ENCODE results near the gene FAHD1. TPM values are rescaled to one million over a fixed set of nuclear protein-coding genes. Genes with fewer than 3 reads are reported as not detected.

FAHD1 gene
- total RNA-seq, 2 experiments from 2014 or later, result 15.1 to 32.4 TPM

- ChIA-PET POLR2A (no interaction called here), CTCF (ENCODE audit: unreplicated experiment) (no interaction called here)
- intact Hi-C loops (cut with micrococcal nuclease; ENCODE audit: unreplicated experiment), result no loop called here
- H3K9me3 ChIP-seq (ENCODE audit: low read length), result no peaks in the 10 kb centered on the region
- H2AFZ ChIP-seq (ENCODE audit: low read length), result no peak overlapping the region
- no peaks in the 10 kb centered on the region for H4K20me1 ChIP-seq (ENCODE audit: insufficient read depth, low read length)
- peaks cover 4% of the 10 kb centered on the region for H3K4me1 ChIP-seq (ENCODE audit: insufficient read depth, low read length, poor library complexity, severe bottlenecking)
- TF ChIP-seq EZH2phosphoT487 (IDR thresholded peaks at IDR 0.05; ENCODE audit: borderline replicate concordance, low read depth, low read length) (no peak), CTCF (conservative IDR thresholded peaks at IDR 0.05; ENCODE audit: low read length) (no peak)
- H3K79me2 ChIP-seq (ENCODE audit: insufficient read depth, low read depth, low read length), result no peaks in the 10 kb centered on the region
- no peak for DNase-seq (ENCODE audit: low spot score)
- no TSS peak for BruUV-seq (replicated peaks)
- no peaks in the 10 kb centered on the region for H3K36me3 ChIP-seq (ENCODE audit: insufficient read depth, low read length)
- H3K4me2 ChIP-seq (ENCODE audit: low read length), result no peak overlapping the region
- no peak overlapping the region for H3K4me3 ChIP-seq (ENCODE audit: low read depth, low read length, poor library complexity, severe bottlenecking)
- no peak overlapping the region for H3K27ac ChIP-seq (ENCODE audit: low read depth, low read length, poor library complexity, severe bottlenecking)
- no peaks in the 10 kb centered on the region for H3K9me2 ChIP-seq (ENCODE audit: insufficient read depth, low read length)
Measured at GRCh38 chr16:1820946-1821290, 6.1 kb upstream of the FAHD1 start.

GRCh38 chr16:1821861-1822611, 5.0 kb upstream of the FAHD1 start:
- no peak overlapping the region for H3K27ac ChIP-seq (ENCODE audit: low read depth, low read length, poor library complexity, severe bottlenecking)
- intact Hi-C loops (cut with micrococcal nuclease; ENCODE audit: unreplicated experiment), result no loop called here
- CTCF ChIA-PET (ENCODE audit: unreplicated experiment), result interaction anchor here (0.6 kb wide), 1 partner anchor 107 kb away, joined by 3 read pairs; no protein-coding TSS in a partner anchor
- BruUV-seq (replicated peaks), result no TSS peak
- no peak overlapping the region for H3K4me3 ChIP-seq (ENCODE audit: low read depth, low read length, poor library complexity, severe bottlenecking)
- POLR2A ChIA-PET, result no interaction called here
- H3K9me3 ChIP-seq (ENCODE audit: low read length), result no peaks in the 10 kb centered on the region
- H3K79me2 ChIP-seq (ENCODE audit: insufficient read depth, low read depth, low read length), result no peaks in the 10 kb centered on the region
- H3K36me3 ChIP-seq (ENCODE audit: insufficient read depth, low read length), result no peaks in the 10 kb centered on the region
- H2AFZ ChIP-seq (ENCODE audit: low read length), result no peak overlapping the region
- H4K20me1 ChIP-seq (ENCODE audit: insufficient read depth, low read length), result no peaks in the 10 kb centered on the region
- TF ChIP-seq EZH2phosphoT487 (IDR thresholded peaks at IDR 0.05; ENCODE audit: borderline replicate concordance, low read depth, low read length), result no peak
- no peak for TF ChIP-seq CTCF (conservative IDR thresholded peaks at IDR 0.05; ENCODE audit: low read length)
- H3K4me2 ChIP-seq (ENCODE audit: low read length), result no peak overlapping the region
- no peak for DNase-seq (ENCODE audit: low spot score)
- H3K4me1 ChIP-seq (ENCODE audit: insufficient read depth, low read length, poor library complexity, severe bottlenecking), result peaks cover 4% of the 10 kb centered on the region
- H3K9me2 ChIP-seq (ENCODE audit: insufficient read depth, low read length), result no peaks in the 10 kb centered on the region

- no peaks in the 10 kb centered on the region for H3K9me2 ChIP-seq (ENCODE audit: insufficient read depth, low read length)
- no peak overlapping the region for H2AFZ ChIP-seq (ENCODE audit: low read length)
- H3K4me3 ChIP-seq (ENCODE audit: low read depth, low read length, poor library complexity, severe bottlenecking), result no peak overlapping the region
- H4K20me1 ChIP-seq (ENCODE audit: insufficient read depth, low read length), result no peaks in the 10 kb centered on the region
- ChIA-PET POLR2A (interaction anchor here (0.5 kb wide), 1 partner anchor 118 kb away, joined by 3 read pairs; no protein-coding TSS in a partner anchor), CTCF (ENCODE audit: unreplicated experiment) (interaction anchor here (0.6 kb wide), 1 partner anchor 106 kb away, joined by 3 read pairs; no protein-coding TSS in a partner anchor)
- TF ChIP-seq CTCF (conservative IDR thresholded peaks at IDR 0.05; ENCODE audit: low read length), result no peak
- TF ChIP-seq EZH2phosphoT487 (IDR thresholded peaks at IDR 0.05; ENCODE audit: borderline replicate concordance, low read depth, low read length), result no peak
- no peak for DNase-seq (ENCODE audit: low spot score)
- no peaks in the 10 kb centered on the region for H3K79me2 ChIP-seq (ENCODE audit: insufficient read depth, low read depth, low read length)
- no peaks in the 10 kb centered on the region for H3K36me3 ChIP-seq (ENCODE audit: insufficient read depth, low read length)
- H3K4me1 ChIP-seq (ENCODE audit: insufficient read depth, low read length, poor library complexity, severe bottlenecking), result peaks cover 9% of the 10 kb centered on the region
- BruUV-seq (replicated peaks), result no TSS peak
- intact Hi-C loops (cut with micrococcal nuclease; ENCODE audit: unreplicated experiment), result no loop called here
- no peak overlapping the region for H3K27ac ChIP-seq (ENCODE audit: low read depth, low read length, poor library complexity, severe bottlenecking)
- H3K9me3 ChIP-seq (ENCODE audit: low read length), result no peaks in the 10 kb centered on the region
- no peak overlapping the region for H3K4me2 ChIP-seq (ENCODE audit: low read length)
Measured at GRCh38 chr16:1822801-1823200, 4.2 kb upstream of the FAHD1 start.
